Activated CD4-positive, alpha-beta T cell treated with anti-CD3 and anti-CD28 coated beads, Interleukin-2, amount 50 U/mL, for 16 hours (primary cell): ENCODE results near the gene ACTL7B.
A peak's percentile ranks its signal among the peaks of the same experiment; 100 is the strongest.
"Not testable (repeated sequence)": the region's sequence is repeated elsewhere in the genome, so short reads cannot be mapped to it uniquely, and the experiment has no call there.

Source experiments
- DNase-seq: peaks from one replicate; pipeline ENCODE4 v3.0.0-alpha.2; 2020

ACTL7B gene

GRCh38 chr9:108855888-108856287 lies at the start of gene ACTL7B:
Gene ACTL7B, minus strand, starts transcription at chr9:108855986. Its CDS starts 56 bp downstream, at chr9:108855930.
- DNase-seq = no peak

GRCh38 chr9:108905494-108905893 lies 49.7 kb upstream of the ACTL7B start:
- no peak for DNase-seq

GRCh38 chr9:108904161-108904560 lies 48.4 kb upstream of the ACTL7B start:
- no peak for DNase-seq

- no peak for DNase-seq
Observed at GRCh38 chr9:108903420-108904103, 47.8 kb upstream of the ACTL7B start.

GRCh38 chr9:108900176-108900575 lies 44.4 kb upstream of the ACTL7B start:
- DNase-seq = no peak

GRCh38 chr9:108899023-108899695 lies 43.4 kb upstream of the ACTL7B start:
- DNase-seq = not testable (repeated sequence)

GRCh38 chr9:108897324-108898096 lies 41.7 kb upstream of the ACTL7B start:
- DNase-seq = no peak

GRCh38 chr9:108894225-108894997 lies 38.6 kb upstream of the ACTL7B start:
- no peak for DNase-seq

- DNase-seq = no peak
Observed at GRCh38 chr9:108889649-108890067, 33.9 kb upstream of the ACTL7B start.

GRCh38 chr9:108886594-108887271 lies 30.9 kb upstream of the ACTL7B start:
- not testable (repeated sequence) for DNase-seq

- DNase-seq = peak; percentile 57
Observed at GRCh38 chr9:108885643-108886348, 30.0 kb upstream of the ACTL7B start.

GRCh38 chr9:108884701-108885100 lies 28.9 kb upstream of the ACTL7B start:
- DNase-seq = no peak

GRCh38 chr9:108883085-108883484 lies 27.3 kb upstream of the ACTL7B start:
- DNase-seq = no peak

- DNase-seq = no peak
Observed at GRCh38 chr9:108882052-108882888, 26.5 kb upstream of the ACTL7B start.

- no peak for DNase-seq
Observed at GRCh38 chr9:108880738-108881316, 25.0 kb upstream of the ACTL7B start.

GRCh38 chr9:108877524-108877923 lies 21.7 kb upstream of the ACTL7B start:
- no peak for DNase-seq

- no peak for DNase-seq
Observed at GRCh38 chr9:108876425-108876824, 20.6 kb upstream of the ACTL7B start.

GRCh38 chr9:108874058-108874788 lies 18.4 kb upstream of the ACTL7B start:
- DNase-seq = no peak

- no peak for DNase-seq
Observed at GRCh38 chr9:108869092-108869725, 13.4 kb upstream of the ACTL7B start.
